Muscle of leg (tissue), 11 donors: Measurements from ENCODE around the gene PDE4C. TPM values are rescaled to one million over a fixed set of nuclear protein-coding genes. Genes with fewer than 3 reads are reported as not detected.
A peak's percentile ranks its signal among the peaks of the same experiment; 100 is the strongest.

Experiments
- DNase-seq: peaks from one replicate; pipeline ENCODE4 v3.0.0; 2013
- H3K27ac ChIP-seq: one replicate; pipeline ENCODE4 v1.5.1; 2013; ENCODE audit warnings: mild to moderate bottlenecking, low read length, control low read depth
- H3K27me3 ChIP-seq: one replicate; pipeline ENCODE4 v1.6.1; 2013; ENCODE audit warnings: low read length; ENCODE audit not compliant: control insufficient read depth, insufficient read depth
- H3K36me3 ChIP-seq: one replicate; pipeline ENCODE4 v1.6.1; 2013; ENCODE audit warnings: low read length; ENCODE audit not compliant: control insufficient read depth, insufficient read depth
- H3K4me1 ChIP-seq: one replicate; pipeline ENCODE4 v1.6.1; 2013; ENCODE audit warnings: low read length; ENCODE audit not compliant: control insufficient read depth, insufficient read depth
- H3K4me3 ChIP-seq: one replicate; pipeline ENCODE4 v1.5.1; 2013; ENCODE audit warnings: low read length, control low read depth
- H3K9me3 ChIP-seq: replicated peaks from 2 replicates; pipeline ENCODE4 v1.6.1; 2013; ENCODE audit warnings: low read depth, low read length; ENCODE audit not compliant: control insufficient read depth
- WGBS: methylation state at CpG from one replicate; pipeline ENCODE4 v1.1.5; 2013; ENCODE audit warnings: missing lambda C conversion rate; ENCODE audit not compliant: insufficient coverage; 5-methylcytosine and 5-hydroxymethylcytosine counted together
- polyA plus RNA-seq, 8 donors: library from polyadenylated mRNA; unstranded; fragments of 120-200 nt; gene quantifications; one replicate each; pipeline versions ENCODE4 v1.2.1 to v1.2.3, GENCODE V29; 2013; ENCODE audit warnings: inconsistent platforms in 1 of 8, low replicate concordance in 1 of 8; ENCODE audit not compliant: insufficient read length in 8 of 8, insufficient read depth in 1 of 8
- total RNA-seq: library from RNA; stranded (reverse); fragments of 120-200 nt; gene quantifications from one replicate; pipeline ENCODE4 v1.2.4, GENCODE V29; 2013

Gene PDE4C
- total and polyA plus RNA-seq, 9 donors = 1.5 to 15.2 (median 4.3) TPM

DNA sequence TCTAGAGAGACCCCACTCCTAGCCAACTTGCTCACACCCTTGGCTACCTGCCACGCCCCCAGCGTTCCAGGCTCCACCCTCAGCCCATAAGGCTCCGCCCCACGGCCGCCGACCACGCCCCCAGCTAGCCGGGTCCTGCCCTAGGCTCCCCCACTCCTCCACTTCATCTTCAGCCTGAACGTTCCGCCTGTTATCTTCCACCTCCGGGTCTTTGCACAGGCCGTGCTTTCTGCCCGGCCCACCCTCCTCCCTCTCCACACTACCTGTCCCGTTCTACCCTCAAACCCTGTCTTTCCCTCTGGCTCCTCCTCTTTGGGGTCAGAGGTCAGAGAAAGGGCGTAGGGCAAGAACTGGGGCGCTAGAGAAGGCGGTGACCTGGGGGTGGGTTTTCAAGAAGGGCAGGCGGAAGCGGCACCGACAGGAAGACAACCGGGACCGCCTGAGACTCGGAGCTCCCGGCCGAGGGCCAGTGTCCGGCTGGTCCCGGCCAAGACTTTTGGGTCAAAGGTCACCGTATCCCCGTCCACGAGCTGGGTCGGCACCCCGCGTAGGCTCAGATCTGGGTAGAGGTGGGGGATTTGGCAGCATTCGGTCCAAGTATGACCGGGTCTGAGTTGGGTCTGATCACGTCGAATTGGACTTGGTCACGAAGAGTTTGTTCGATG is 2.2 kb downstream of the PDE4C start:
- WGBS = 5% methylated on average over 35 of the region's 39 CpGs
- DNase-seq = peak; percentile 24
- peak overlapping the region; percentile 13 for H3K27ac ChIP-seq
- no peaks in the 10 kb centered on the region for H3K36me3 ChIP-seq
- H3K27me3 ChIP-seq = peaks cover 63% of the 10 kb centered on the region
- H3K4me1 ChIP-seq = peaks cover 34% of the 10 kb centered on the region
- no peaks in the 10 kb centered on the region for H3K9me3 ChIP-seq
- peak overlapping the region; percentile 45 for H3K4me3 ChIP-seq

DNA sequence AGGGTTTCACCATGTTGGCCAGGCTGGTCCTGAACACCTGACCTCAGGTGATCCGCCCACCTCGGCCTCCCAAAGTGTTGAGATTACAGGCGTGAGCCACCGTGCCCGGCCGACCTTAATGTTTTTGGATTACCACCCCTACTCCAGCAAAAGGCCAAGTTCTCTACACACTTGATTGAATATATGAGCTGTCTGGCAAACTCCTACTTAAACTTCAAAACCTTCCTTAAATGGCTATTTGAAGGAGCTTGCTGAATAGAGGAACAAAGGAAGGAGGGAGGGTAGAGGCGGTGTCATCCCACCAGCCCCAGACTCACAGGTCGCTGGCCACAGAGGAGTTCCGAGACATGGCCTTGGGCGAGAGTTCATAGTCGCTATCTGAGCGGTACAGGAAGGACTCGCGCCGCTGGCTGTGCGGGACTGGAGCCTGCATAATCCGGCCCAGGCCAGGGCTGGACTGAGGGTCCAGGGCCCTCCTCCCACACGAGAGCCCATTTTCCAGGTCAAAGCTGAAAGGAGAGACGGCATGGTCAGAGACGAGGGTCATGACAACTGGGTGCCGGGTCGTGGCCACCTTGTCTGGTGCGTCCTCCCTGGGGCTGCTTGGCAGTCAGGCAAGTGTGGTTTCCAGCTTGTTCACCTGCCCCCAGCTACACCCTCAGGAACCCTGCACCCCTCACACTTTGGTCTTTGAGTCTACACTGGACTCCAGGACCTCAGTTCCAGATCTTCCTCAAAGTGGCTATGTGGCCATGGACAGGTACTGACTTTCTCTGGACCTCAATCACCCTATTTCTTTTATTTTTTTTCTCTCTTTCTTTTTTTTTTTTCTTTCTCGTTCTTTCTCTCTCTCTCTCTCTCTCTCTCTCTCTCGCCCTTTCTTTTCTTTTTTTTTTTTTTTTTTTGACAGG is 4.2 kb downstream of the PDE4C start:
- no peak for DNase-seq
- no peak overlapping the region for H3K4me3 ChIP-seq
- 85% methylated on average over 19 of the region's 25 CpGs for WGBS

DNA sequence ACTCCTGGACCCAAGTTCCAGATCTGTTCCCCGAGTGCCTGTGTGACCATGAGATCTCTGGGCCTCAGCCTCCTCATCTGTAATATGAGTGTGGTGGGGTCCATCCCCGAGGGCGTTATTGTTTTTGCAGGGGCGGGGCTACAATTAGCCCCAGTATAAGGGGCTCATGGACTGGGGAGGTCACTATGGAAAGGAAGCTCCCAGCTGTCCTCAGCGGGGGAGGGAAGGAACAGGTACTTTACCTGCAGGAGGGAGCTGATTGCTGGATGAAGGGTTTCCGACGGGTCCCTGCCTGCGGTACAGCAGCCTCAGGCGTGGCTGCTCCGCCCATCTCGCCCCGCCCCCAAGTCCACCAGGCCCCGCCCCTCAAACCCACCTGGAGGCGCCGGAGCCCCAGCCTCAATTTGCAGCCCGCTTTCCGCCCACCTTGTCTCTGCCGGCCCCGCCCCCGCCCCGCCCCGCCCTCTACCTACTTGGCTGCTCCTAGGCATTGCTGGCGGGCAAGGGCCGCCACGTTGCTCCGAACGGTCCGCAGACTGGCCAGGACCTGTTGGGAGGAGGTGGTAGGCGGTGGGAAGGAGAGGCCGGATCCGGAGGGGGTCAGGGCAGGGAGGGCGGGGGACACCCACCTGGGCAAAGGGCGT is 5.5 kb downstream of the PDE4C start:
- Histone ChIP-seq H3K36me3 (no peaks in the 10 kb centered on the region), H3K27me3 (peaks cover 45% of the 10 kb centered on the region), H3K4me3 (no peak overlapping the region), H3K27ac (no peak overlapping the region), H3K4me1 (peaks cover 17% of the 10 kb centered on the region), H3K9me3 (no peaks in the 10 kb centered on the region)
- 3% methylated on average over 11 of the region's 33 CpGs for WGBS
- DNase-seq = no peak

More for the DNA sequence above, 4.2 kb downstream of the PDE4C start:
- Histone ChIP-seq H3K4me1 (peaks cover 21% of the 10 kb centered on the region), H3K27me3 (peaks cover 57% of the 10 kb centered on the region), H3K9me3 (no peaks in the 10 kb centered on the region), H3K27ac (no peak overlapping the region), H3K36me3 (no peaks in the 10 kb centered on the region)

DNA sequence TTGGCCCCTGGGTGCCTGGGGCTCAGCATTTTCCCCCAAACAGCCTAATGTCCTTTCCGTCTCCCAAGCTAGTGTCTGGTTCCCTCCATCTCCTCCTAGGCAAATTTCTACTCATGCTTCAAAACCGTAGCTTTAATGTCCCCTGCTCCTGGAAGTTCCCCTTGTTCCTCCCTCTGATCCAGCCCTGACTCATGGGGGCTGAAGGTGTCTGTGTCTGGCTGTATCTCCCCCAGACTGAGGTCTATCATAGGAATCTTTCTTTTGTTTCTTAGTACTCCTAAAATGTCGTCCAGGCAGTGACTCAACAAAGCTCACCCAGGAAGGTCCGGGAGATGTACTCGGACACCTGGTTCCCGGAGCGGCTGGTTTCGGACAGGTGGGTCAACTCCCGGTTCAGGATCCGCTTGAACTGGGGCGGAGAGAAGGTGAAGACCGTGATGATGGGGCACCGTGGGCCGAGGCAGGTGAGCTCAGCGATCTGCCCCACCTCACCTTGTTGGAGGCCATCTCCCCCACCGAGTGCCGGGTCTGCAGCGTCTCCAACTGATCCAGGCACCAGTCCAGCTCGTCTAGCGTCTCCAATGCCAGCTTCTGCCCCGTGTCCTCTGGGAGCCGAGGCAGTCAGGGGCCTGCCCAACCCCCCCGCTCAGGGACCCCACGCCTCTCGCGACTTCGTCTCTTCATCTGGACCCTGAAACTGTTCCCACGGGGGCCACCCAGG is 6.2 kb downstream of the PDE4C start:
- WGBS = 57% methylated on average over 25 of the region's 28 CpGs
- peaks cover 38% of the 10 kb centered on the region for H3K27me3 ChIP-seq
- no peak overlapping the region for H3K4me3 ChIP-seq
- no peaks in the 10 kb centered on the region for H3K36me3 ChIP-seq
- H3K4me1 ChIP-seq = peaks cover 10% of the 10 kb centered on the region
- no peak for DNase-seq
- H3K27ac ChIP-seq = no peak overlapping the region
- no peaks in the 10 kb centered on the region for H3K9me3 ChIP-seq

DNA sequence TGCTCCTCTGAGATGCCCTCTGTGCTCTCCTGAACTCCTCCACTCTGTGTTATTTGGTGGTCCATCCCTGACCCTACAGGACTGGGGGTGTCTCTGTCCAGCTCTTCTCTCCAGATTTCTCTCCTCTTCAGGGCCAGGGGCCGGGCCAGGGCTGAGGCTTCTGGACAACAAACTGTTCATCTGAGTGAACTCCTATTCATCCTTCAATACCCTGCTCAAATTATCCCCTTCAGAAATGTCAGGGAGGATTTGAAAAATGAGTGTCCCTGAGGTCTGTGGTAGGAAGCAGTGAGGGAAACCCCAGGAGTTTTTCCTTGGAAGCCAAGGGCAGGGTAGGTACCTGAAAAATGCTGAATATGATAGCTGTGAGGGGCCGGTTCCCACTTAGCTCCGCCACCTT is 7.6 kb downstream of the PDE4C start:
- no peak for DNase-seq
- WGBS = 100% methylated on average over 1 of the region's 3 CpGs
- Histone ChIP-seq H3K4me1 (no peaks in the 10 kb centered on the region), H3K4me3 (no peak overlapping the region), H3K9me3 (no peaks in the 10 kb centered on the region), H3K27me3 (peaks cover 27% of the 10 kb centered on the region), H3K36me3 (no peaks in the 10 kb centered on the region), H3K27ac (no peak overlapping the region)

DNA sequence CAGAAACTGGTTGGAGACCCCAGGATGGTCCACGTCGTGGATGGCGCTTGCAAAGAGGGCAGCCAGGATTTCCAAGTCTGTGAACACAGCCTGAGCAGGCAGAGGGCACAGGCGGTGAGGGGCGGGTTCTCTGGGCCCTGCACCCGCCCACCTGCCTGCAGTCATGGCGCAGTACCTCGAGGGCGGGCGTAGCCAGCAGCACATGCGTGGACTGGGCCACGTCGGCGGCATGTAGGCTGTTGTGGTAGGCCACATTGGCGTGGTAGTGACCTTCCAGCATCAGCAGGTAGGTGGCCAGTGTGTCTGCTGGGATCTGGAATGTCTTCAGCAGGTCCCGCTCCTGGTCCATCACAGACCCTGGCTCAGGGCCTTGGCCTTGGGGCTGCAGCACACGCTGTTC is 8.1 kb downstream of the PDE4C start:
- no peak for DNase-seq
- Histone ChIP-seq H3K9me3 (no peaks in the 10 kb centered on the region), H3K27ac (no peak overlapping the region), H3K36me3 (no peaks in the 10 kb centered on the region), H3K4me1 (no peaks in the 10 kb centered on the region), H3K27me3 (peaks cover 26% of the 10 kb centered on the region), H3K4me3 (no peak overlapping the region)
- 84% methylated on average over 17 of the region's 17 CpGs for WGBS

DNA sequence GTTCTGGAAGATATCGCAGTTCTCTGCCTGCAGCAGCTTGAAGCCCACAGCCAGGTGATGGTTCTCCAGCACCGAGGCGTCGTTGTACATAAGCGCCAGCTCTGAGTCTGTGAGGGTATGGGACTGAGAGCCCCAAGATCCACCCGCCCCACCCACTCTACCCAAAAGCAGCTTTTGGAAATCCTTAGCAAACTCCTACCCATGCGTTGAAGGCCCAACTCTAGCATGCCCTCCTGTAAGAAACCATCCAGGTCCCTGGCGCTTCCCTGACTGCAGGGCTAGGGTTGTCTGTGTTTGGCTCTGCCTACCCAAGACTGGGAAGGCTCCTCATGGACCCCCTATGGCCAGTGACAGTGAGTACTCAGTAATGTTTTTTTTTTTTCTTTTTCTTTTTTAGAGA is 9.4 kb downstream of the PDE4C start:
- Histone ChIP-seq H3K27ac (no peak overlapping the region), H3K27me3 (peaks cover 18% of the 10 kb centered on the region), H3K4me1 (no peaks in the 10 kb centered on the region), H3K36me3 (no peaks in the 10 kb centered on the region), H3K4me3 (no peak overlapping the region), H3K9me3 (no peaks in the 10 kb centered on the region)
- DNase-seq = no peak
- WGBS = 100% methylated on average over 1 of the region's 8 CpGs

DNA sequence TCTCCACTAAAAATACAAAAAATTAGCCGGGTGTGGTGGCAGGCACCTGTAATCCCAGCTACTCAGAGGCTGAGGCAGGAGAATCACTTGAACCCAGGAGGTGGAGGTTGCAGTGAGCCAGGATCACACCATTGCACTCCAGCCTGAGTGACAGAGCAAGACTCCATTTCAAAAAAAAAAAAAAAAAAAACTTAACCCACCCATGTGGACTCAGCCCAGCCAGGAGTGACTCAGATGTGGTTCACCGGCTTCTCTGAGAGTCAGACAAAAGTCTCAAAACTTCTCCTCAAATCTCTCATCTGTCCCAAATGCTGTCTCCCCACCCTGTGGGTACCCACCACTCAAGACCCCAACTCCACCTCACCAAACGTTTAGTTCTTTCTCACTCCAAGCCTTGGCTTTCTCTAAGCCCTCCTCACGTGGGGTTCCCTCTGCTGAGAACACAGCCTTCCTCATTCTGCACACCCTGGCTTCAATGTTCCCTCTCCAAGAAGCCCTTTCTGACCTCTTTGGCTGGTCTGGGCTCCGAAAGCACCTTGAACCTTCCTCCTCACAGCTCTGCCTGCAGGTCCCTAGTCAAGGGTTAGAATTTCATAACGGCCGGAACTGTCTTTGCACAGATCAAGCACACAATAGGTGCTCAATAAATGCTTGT is 11.3 kb downstream of the PDE4C start:
- H3K9me3 ChIP-seq = no peaks in the 10 kb centered on the region
- no peak overlapping the region for H3K27ac ChIP-seq
- 35% methylated on average over 4 of the region's 7 CpGs for WGBS
- no peak for DNase-seq
- H3K4me1 ChIP-seq = no peaks in the 10 kb centered on the region
- no peaks in the 10 kb centered on the region for H3K36me3 ChIP-seq
- no peak overlapping the region for H3K4me3 ChIP-seq
- H3K27me3 ChIP-seq = peaks cover 10% of the 10 kb centered on the region

DNA sequence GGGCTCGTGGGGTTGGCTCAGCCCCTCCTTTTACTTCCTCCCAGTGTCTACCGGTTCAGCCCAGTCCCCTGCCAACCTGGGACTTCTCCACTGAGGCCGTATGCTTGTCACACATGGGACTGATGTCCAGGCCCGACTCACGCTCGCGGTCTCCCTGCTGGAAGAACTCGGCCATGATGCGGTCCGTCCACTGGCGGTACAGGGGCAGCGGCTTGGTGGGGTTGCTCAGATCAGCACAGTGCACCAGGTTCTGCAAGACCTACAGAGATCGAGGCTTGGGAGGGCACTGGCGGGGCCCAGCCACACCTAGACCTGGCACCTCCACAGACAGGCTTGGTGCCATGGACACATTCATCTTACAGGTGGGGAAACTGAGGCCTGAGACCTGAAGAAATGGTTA is 14.6 kb downstream of the PDE4C start:
- no peaks in the 10 kb centered on the region for H3K9me3 ChIP-seq
- H3K27ac ChIP-seq = no peak overlapping the region
- DNase-seq = no peak
- peaks cover 12% of the 10 kb centered on the region for H3K27me3 ChIP-seq
- H3K4me1 ChIP-seq = no peaks in the 10 kb centered on the region
- no peaks in the 10 kb centered on the region for H3K36me3 ChIP-seq
- WGBS = 81% methylated on average over 14 of the region's 14 CpGs
- no peak overlapping the region for H3K4me3 ChIP-seq
